HG03196 (cell line): Measurements from ENCODE around the gene MEIOB.

Experiments used
- ATAC-seq: cut with Tn5 transposase; IDR thresholded peaks from one replicate; pipeline ENCODE4 v1.9.1; 2021; ENCODE audit not compliant: unreplicated experiment

MEIOB gene

DNA sequence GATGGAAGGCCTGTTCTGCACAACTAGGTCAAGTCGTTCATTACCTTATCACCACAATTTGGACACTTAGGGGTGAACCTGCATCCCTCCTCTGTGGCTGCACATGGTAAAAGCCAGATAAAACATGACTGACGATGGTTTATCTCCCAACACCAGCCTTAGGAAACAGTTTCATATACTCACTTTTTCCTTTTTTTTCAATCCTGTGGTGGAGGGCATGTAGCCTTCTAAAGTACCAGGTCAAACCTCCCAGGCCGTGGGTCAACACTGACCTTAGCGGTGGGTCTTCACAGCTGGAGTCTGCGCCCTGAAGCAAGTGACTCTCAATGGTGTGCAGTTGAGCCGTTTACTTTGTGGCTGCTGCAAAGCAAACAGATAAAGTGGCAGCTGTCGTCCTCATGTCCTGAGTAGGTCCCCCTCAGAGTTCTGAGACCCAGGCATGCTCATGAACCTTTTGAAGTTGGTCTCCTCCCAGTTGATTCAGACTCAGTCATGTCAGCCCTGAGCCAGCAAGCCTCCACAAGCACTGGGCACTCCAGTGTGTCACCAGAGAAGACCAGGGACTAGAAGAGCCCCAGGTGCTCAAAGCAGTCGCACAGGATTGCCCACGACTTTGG lies 39.0 kb downstream of the MEIOB start:
- ATAC-seq, result no peak

GRCh38 chr16:1831186-1832075 lies 40.5 kb downstream of the MEIOB start:
- no peak for ATAC-seq

DNA sequence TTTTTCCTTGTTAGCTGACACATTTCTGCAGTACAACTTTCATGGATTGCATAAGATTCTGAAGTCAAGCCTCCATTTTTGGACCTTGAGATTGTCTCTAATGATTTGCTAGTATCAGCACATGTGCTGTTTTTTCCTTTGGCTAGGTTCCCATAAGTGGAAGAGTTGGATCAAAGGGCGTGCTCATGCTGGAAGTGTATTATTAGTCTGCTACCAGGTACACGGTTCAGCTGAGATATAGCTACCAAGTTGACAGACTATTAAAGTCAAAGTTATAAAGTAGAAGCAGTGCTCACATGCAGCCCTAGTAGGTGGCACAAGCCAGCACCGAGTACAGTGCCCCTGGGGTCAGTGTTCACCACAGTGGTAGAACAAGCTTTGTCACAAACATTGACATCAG lies 41.8 kb downstream of the MEIOB start:
- no peak for ATAC-seq

- ATAC-seq, result no peak
These were observed 43.1 kb downstream of the MEIOB start for GRCh38 chr16:1828645-1829410.

DNA sequence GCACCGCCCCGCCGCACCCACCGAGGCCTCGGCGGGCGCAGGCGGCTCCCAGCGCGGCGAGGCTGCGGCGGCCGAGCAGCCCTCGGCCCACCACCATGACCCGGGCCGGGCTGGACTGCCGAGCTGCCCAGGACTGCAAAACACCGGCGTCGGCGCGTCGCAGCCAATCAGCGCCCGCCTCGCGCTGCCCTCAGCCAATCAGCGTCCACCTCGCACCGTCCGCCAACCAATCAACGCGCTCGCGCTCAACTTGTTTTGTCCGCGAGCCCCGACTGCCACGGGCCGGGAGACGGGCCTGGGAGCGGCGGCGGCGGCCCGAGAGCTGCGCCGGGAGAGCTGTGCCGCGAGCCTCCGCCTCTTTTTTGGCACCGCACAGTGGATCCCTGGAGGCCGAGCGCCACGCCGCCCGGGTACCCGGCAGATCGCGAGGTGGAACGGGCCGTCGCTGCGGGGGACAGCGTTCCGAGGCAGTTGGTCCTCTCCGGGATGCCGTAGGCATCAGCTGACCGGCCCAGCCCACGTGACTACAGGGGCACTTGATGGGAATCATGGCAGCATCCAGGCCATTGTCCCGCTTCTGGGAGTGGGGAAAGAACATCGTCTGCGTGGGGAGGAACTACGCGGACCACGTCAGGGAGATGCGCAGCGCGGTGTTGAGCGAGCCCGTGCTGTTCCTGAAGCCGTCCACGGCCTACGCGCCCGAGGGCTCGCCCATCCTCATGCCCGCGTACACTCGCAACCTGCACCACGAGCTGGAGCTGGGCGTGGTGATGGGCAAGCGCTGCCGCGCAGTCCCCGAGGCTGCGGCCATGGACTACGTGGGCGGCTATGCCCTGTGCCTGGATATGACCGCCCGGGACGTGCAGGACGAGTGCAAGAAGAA lies 45.0 kb downstream of the MEIOB start, which contains the start of the genes FAHD1 and HAGH:
FAHD1 (plus strand) TSS at position 516 of the 883 bp plus-strand sequence; CDS start at position 549, 33 bp downstream.
HAGH (minus strand) TSS at position 135 of the 883 bp plus-strand sequence; CDS start at position 97, 38 bp downstream.
- ATAC-seq, result peak; percentile 76

GRCh38 chr16:1825864-1826690 lies 45.9 kb downstream of the MEIOB start:
- ATAC-seq, result peak; percentile 44

DNA sequence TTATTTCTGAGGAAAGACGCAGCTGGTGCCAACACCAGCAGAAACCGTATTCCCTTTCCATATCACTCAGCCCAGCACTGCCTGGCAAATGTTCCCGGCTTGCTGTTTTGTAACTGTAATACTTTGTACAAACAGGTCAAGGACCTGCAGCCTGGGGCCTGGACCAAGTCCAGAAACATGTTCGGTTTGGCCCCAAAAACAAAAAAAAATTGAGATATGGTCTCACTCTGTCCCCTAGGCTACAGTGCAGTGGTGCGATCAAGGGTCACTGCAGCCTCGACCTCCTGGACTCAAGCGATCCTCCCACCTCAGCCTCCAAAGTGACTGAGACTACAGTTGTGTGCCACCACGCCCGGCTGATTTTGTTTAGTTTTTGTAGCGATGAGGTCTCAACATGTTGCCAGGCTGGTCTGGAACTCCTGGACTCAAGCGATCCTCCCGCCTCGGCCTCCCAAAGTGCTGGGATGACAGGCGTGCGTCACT lies 46.5 kb downstream of the MEIOB start:
- no peak for ATAC-seq

DNA sequence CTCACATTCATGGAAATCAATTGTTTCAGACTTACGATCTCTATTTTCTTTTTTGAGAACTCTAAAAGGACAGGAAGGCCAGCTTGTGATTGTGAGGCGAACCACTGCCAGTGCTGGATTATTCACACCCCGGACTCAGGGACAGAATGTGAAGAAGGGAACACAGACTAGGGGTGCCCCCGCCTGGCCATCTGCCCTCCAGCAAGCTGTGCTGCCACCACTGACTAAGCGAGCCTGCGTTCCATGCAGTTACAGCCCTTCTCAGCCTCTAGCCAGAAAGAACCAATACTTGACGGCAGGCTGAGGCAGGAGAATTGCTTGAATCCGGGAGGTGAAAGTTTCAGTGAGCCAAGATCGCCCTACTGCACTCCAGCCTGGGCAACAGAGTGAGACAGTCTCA lies 48.1 kb downstream of the MEIOB start:
- ATAC-seq, result no peak

- ATAC-seq, result no peak
These were observed 49.2 kb downstream of the MEIOB start for GRCh38 chr16:1822801-1823200.

GRCh38 chr16:1821861-1822611 lies 49.9 kb downstream of the MEIOB start:
- no peak for ATAC-seq

GRCh38 chr16:1820946-1821290 lies 51.0 kb downstream of the MEIOB start:
- no peak for ATAC-seq

DNA sequence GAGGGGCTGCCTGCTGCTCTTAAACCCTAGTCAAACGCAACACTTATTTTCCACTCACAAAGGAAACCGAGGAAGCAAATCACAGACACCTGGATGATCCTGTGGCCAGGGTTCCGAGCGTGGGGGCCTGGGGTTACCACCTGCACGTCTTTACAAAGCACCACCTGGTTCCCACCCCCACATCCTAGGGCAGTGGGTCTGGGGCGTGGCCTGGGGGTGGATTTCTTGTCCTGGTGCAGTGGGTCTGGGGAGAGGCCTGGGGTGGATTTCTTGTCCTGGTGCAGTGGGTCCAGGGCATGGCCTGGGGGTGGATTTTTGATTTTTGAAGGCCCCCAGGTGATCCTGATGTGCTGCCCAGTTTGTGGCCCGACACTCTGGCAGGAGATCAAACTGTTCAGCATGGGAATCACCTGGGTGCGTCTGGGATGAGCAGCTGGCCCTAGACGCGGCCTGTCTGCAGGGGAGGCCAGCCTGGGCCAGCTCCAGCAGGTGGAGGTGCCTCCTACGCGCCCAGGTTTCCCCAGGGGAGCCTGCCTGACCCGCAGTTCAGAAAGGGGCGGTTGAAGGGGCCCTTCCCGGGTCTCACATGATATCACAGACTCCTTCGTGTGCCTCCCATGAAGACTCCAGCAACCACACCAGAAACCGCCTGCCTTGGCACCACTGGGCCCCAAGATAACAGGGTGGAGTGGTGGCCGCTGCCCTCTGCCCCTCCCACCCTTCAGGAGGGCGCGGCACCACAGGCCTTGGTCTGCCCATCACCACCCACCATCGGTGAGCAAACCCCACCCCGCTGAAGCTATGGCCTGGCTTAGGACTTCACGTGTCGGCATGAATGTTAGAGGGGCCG lies 51.6 kb downstream of the MEIOB start:
- no peak for ATAC-seq

- ATAC-seq, result no peak
These were observed 52.4 kb downstream of the MEIOB start for GRCh38 chr16:1819611-1820010.

DNA sequence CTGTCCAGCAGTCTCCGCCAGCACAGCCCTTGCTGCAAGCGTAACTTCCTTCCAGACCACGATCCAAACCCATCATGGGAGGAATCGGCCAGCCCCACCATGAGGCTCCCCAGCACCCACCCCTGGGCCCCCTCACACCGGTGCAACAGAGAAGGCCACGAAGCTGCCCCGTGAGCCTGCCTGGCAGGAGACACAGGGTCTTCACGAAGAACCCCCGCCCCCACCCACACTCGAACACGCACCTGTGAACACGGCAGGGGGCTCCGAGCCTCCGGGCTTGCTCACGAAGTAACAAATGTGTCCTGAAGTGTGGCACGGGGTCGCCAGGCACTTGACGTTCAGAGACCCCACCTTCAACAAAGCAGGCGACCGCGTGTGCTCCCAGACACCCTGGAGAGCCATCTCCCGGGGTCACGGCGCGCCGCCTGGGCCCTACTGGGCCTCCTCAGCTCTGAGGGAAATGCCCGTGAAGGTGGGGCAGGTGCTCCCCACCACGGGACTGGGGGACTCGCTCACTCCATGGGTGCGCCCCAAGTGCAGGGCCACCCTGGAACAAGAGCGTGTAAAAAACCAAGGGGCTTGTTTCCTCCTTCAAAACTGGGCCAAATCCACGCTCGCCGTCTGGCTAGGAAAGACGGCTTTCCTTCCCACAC lies 53.0 kb downstream of the MEIOB start:
- ATAC-seq, result no peak

DNA sequence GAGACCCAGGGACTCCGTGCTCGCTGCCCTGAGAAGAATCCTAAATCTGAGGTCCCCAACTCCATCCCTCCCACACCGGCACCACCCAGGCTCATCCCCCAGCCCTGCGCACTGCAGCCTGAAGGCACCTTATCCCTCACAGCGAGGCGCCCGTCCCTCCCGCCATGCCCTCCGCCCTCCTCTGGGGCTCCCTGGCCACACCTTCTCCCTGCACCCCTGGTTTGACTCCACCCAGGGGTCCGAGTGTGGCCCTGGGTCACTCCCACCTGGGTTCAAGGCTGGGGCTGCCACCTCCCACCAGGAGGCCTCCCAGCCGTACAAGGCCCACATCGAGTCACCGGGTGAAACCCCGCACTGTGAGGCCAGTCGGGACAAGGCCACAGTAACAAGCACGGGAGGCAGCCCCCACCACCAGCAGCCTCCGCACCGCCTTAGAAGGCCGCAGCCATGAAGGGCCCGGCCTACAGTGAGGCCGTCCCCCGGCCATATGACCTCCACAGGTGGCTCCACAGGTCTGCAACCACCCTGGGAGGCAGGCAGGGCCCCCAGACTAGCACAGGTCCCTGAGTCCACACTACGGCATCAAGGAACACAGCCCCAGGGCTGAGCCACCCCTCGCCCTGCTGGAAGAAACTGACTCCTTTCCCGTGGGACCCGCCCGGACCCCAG lies 53.6 kb downstream of the MEIOB start:
- no peak for ATAC-seq

- ATAC-seq, result no peak
These were observed 54.2 kb downstream of the MEIOB start for GRCh38 chr16:1817716-1818115.

DNA sequence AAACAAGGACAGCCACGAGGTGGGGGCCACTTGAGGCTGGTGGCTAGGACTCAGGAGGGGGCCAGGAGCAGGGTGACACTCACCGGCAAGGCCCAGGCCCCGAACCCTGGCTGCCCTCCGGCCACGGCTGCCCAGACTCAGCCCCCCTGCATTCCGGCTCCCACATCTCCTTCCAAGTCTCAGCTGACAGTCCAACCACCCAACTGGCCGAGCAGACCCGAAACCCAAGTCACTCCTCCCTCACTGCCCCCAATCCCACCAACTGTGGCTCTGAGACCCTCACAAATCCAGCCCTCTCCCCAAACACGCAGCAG lies 54.7 kb downstream of the MEIOB start:
- ATAC-seq, result no peak
